HL-60 (cell line): ENCODE data around the gene SELENBP1.

Experiments
- GABPA ChIP-seq: IDR thresholded peaks from 2 replicates; pipeline ENCODE4 v1.6.1; 2012; ENCODE audit warnings: low read depth
- POLR2AphosphoS5 ChIP-seq: IDR thresholded peaks from 2 replicates; pipeline ENCODE4 v1.6.1; 2012; ENCODE audit warnings: low read depth
- TF ChIP-seq, protein P1 (sequence below): IDR thresholded peaks from one replicate; pipeline ENCODE4 v1.5.1; 2011; ENCODE audit warnings: low read length, control low read depth, inconsistent platforms; ENCODE audit not compliant: insufficient read depth

DNA sequence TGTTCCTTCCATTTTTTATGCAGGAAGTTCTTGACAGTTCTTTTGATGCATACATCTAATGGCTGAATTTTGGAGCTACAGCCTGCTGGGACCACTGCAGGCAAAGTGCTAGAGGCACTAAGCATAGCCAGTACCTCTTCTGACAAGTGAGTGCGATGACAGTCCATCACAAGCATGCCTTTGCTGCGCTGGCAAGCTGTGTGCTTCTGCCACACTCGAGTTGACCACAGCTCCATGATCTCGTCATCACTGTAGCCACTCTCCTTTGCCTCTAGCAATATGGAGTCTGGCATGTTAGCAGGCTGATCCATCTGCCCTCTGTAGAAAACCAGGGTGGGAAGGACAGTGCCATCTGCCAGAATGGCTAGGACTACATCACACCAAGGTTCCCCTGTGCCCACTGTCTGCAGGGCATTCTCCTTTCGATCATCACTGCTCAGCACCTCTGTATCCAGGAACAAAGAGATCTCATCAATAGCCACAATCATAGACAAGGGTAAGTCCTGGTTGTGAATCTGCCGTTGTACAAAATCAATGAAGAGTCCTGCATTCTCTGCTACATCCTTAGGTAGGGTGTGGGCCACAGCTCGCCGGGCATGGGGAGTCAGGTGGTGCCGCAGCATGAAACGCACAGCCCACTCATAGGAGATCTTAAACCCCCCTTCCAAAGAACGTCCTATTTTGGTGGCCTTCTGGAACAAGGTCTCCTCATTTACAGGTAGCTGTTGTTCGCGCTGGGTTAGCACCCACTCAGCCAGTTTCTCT lies 32.9 kb upstream of the SELENBP1 start:
- TF ChIP-seq POLR2AphosphoS5 (0 out of 2 replicates have a peak, but pooled peaks have one; percentile 12), GABPA (no peak)
- TF ChIP-seq, protein P1, sequence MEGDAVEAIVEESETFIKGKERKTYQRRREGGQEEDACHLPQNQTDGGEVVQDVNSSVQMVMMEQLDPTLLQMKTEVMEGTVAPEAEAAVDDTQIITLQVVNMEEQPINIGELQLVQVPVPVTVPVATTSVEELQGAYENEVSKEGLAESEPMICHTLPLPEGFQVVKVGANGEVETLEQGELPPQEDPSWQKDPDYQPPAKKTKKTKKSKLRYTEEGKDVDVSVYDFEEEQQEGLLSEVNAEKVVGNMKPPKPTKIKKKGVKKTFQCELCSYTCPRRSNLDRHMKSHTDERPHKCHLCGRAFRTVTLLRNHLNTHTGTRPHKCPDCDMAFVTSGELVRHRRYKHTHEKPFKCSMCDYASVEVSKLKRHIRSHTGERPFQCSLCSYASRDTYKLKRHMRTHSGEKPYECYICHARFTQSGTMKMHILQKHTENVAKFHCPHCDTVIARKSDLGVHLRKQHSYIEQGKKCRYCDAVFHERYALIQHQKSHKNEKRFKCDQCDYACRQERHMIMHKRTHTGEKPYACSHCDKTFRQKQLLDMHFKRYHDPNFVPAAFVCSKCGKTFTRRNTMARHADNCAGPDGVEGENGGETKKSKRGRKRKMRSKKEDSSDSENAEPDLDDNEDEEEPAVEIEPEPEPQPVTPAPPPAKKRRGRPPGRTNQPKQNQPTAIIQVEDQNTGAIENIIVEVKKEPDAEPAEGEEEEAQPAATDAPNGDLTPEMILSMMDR: no peak
